ENCODE results near the gene RAD23B. TPM values are rescaled to one million over a fixed set of nuclear protein-coding genes. Genes with fewer than 3 reads are reported as not detected.

The RAD23B gene
- total and polyA plus RNA-seq, 2 experiments from 2014 or later: 18.9 to 124 TPM

- peaks cover 23% of the 10 kb centered on the region for H3F3A ChIP-seq (ENCODE audit: insufficient read depth)
- peak overlapping the region; percentile 89 for H3K27ac ChIP-seq
- H3K4me3 ChIP-seq: peak overlapping the region; percentile 95
- H3K9me3 ChIP-seq (ENCODE audit: low read depth): no peaks in the 10 kb centered on the region
- no peaks in the 10 kb centered on the region for H3K27me3 ChIP-seq (replicated peaks; ENCODE audit: insufficient read depth)
- peak overlapping the region; percentile 95 for H3K4me2 ChIP-seq (ENCODE audit: unreplicated experiment)
- peaks cover 62% of the 10 kb centered on the region for H3K79me2 ChIP-seq (ENCODE audit: insufficient read depth)
- peaks cover 43% of the 10 kb centered on the region for H3K4me1 ChIP-seq (ENCODE audit: insufficient read depth)
- TF ChIP-seq EZH2phosphoT487 (IDR thresholded peaks at IDR 0.05; ENCODE audit: insufficient read depth, low read depth): no peak
- TF ChIP-seq EZH2 (IDR thresholded peaks at IDR 0.05; ENCODE audit: insufficient read depth, poor library complexity, severe bottlenecking): no peak
- H3K9ac ChIP-seq: peak overlapping the region; percentile 98
- H3K9me2 ChIP-seq (ENCODE audit: insufficient read depth): no peaks in the 10 kb centered on the region
- WGBS, 2 experiments (ENCODE audit: low coverage in 1 of 2, low lambda C conversion rate in 2 of 2, missing lambda C conversion rate in 2 of 2): 0 to 1% methylated on average over 27 to 30 of the region's 55 CpGs
- peaks cover 3% of the 10 kb centered on the region; the same call in 1 of the 2 replicates for H3K36me3 ChIP-seq (ENCODE audit: low read depth)
- in situ Hi-C loops (cut with MboI): no loop called here
- DNase-seq: peak; percentile 83
- peaks cover 36% of the 10 kb centered on the region for H4K20me1 ChIP-seq (ENCODE audit: insufficient read depth)
- H2AFZ ChIP-seq: peak overlapping the region; percentile 31; the same call in 1 of the 2 replicates
Measured at GRCh38 chr9:107283623-107284616, 841 bp downstream of the RAD23B start.

- Histone ChIP-seq H3K4me2 (ENCODE audit: unreplicated experiment) (peak overlapping the region; percentile 95), H3K79me2 (ENCODE audit: insufficient read depth) (peaks cover 70% of the 10 kb centered on the region), H3K36me3 (ENCODE audit: low read depth) (peaks cover 3% of the 10 kb centered on the region; the same call in 1 of the 2 replicates), H3K9me2 (ENCODE audit: insufficient read depth) (no peaks in the 10 kb centered on the region), H3K27ac (peak overlapping the region; percentile 89), H2AFZ (no peak overlapping the region), H3K4me3 (peak overlapping the region; percentile 95), H3F3A (ENCODE audit: insufficient read depth) (peaks cover 23% of the 10 kb centered on the region), H4K20me1 (ENCODE audit: insufficient read depth) (peaks cover 41% of the 10 kb centered on the region), H3K9ac (peak overlapping the region; percentile 98), H3K27me3 (replicated peaks; ENCODE audit: insufficient read depth) (no peaks in the 10 kb centered on the region), H3K9me3 (ENCODE audit: low read depth) (no peaks in the 10 kb centered on the region), H3K4me1 (ENCODE audit: insufficient read depth) (peaks cover 43% of the 10 kb centered on the region)
- in situ Hi-C loops (cut with MboI): no loop called here
- DNase-seq: peak; percentile 31
- 2 to 4% methylated on average over 6 of the region's 6 CpGs for WGBS, 2 experiments (ENCODE audit: low coverage in 1 of 2, low lambda C conversion rate in 2 of 2, missing lambda C conversion rate in 2 of 2)
- TF ChIP-seq EZH2 (IDR thresholded peaks at IDR 0.05; ENCODE audit: insufficient read depth, poor library complexity, severe bottlenecking) (no peak), EZH2phosphoT487 (IDR thresholded peaks at IDR 0.05; ENCODE audit: insufficient read depth, low read depth) (no peak)
Measured at GRCh38 chr9:107284636-107285035, 1.6 kb downstream of the RAD23B start.

DNA sequence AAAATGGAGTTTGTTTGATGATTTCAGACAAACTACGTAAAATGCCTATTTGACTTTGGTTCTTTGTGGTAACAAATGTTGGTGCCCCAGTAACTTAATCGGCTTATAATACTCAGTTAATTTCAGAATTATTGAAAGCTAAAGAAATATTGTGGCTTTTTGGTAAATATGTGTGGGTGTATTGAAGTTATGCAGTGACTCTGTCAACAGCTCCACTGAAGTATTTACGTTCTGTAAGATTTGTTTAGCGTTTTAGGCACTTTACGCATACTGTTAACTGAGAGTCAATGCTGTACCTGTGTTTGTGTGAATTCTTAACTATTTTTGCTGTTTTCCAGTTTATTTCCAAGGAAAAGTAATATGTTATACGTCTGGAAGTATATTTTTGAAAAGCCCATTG is 2.2 kb downstream of the RAD23B start:
- Histone ChIP-seq H3K79me2 (ENCODE audit: insufficient read depth) (peaks cover 76% of the 10 kb centered on the region), H2AFZ (no peak overlapping the region), H3K4me3 (peak overlapping the region; percentile 95), H3K4me2 (ENCODE audit: unreplicated experiment) (peak overlapping the region; percentile 95), H3K9me2 (ENCODE audit: insufficient read depth) (no peaks in the 10 kb centered on the region), H3K9me3 (ENCODE audit: low read depth) (no peaks in the 10 kb centered on the region), H3K36me3 (ENCODE audit: low read depth) (peaks cover 3% of the 10 kb centered on the region; the same call in 1 of the 2 replicates), H3K27me3 (replicated peaks; ENCODE audit: insufficient read depth) (no peaks in the 10 kb centered on the region), H3K27ac (peak overlapping the region; percentile 89), H3F3A (ENCODE audit: insufficient read depth) (peaks cover 24% of the 10 kb centered on the region), H3K9ac (peak overlapping the region; percentile 98), H4K20me1 (ENCODE audit: insufficient read depth) (peaks cover 47% of the 10 kb centered on the region), H3K4me1 (ENCODE audit: insufficient read depth) (peaks cover 44% of the 10 kb centered on the region)
- 9 to 10% methylated on average over 6 of the region's 6 CpGs for WGBS, 2 experiments (ENCODE audit: low coverage in 1 of 2, low lambda C conversion rate in 2 of 2, missing lambda C conversion rate in 2 of 2)
- TF ChIP-seq EZH2phosphoT487 (IDR thresholded peaks at IDR 0.05; ENCODE audit: insufficient read depth, low read depth) (no peak), EZH2 (IDR thresholded peaks at IDR 0.05; ENCODE audit: insufficient read depth, poor library complexity, severe bottlenecking) (no peak)
- in situ Hi-C loops (cut with MboI): no loop called here
- no peak for DNase-seq

DNA sequence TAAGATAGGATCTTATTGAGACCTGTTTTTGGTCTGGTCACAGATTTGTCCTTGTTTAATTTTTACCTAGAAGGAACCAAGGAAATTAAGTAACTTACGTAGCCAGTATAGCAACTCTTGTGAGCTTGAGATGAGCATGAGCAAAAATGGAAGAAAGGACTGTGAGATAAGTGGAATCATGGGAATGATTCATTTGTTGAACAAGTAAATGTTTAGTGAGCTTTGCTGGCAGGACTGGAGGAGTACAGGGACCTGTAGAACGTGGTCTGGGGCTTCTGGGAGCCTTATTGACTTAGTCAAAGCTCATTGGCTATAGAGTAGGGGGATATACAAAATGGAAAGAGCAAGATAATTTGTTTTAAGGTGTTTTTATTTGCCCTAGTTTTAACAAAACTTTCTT is 3.0 kb downstream of the RAD23B start:
- 93 to 97% methylated on average over 2 of the region's 2 CpGs for WGBS, 2 experiments (ENCODE audit: low coverage in 1 of 2, low lambda C conversion rate in 2 of 2, missing lambda C conversion rate in 2 of 2)
- H3K27ac ChIP-seq: peak overlapping the region; percentile 89
- TF ChIP-seq EZH2phosphoT487 (IDR thresholded peaks at IDR 0.05; ENCODE audit: insufficient read depth, low read depth) (no peak), EZH2 (IDR thresholded peaks at IDR 0.05; ENCODE audit: insufficient read depth, poor library complexity, severe bottlenecking) (no peak)
- no peaks in the 10 kb centered on the region for H3K27me3 ChIP-seq (replicated peaks; ENCODE audit: insufficient read depth)
- no peaks in the 10 kb centered on the region for H3K9me2 ChIP-seq (ENCODE audit: insufficient read depth)
- peaks cover 55% of the 10 kb centered on the region for H4K20me1 ChIP-seq (ENCODE audit: insufficient read depth)
- no peak overlapping the region for H2AFZ ChIP-seq
- H3F3A ChIP-seq (ENCODE audit: insufficient read depth): peaks cover 31% of the 10 kb centered on the region
- DNase-seq: peak; percentile 55
- H3K79me2 ChIP-seq (ENCODE audit: insufficient read depth): peaks cover 84% of the 10 kb centered on the region
- peaks cover 44% of the 10 kb centered on the region for H3K4me1 ChIP-seq (ENCODE audit: insufficient read depth)
- peak overlapping the region; percentile 95 for H3K4me2 ChIP-seq (ENCODE audit: unreplicated experiment)
- peak overlapping the region; percentile 98 for H3K9ac ChIP-seq
- no peaks in the 10 kb centered on the region for H3K9me3 ChIP-seq (ENCODE audit: low read depth)
- peaks cover 3% of the 10 kb centered on the region; the same call in 1 of the 2 replicates for H3K36me3 ChIP-seq (ENCODE audit: low read depth)
- peak overlapping the region; percentile 95 for H3K4me3 ChIP-seq
- in situ Hi-C loops (cut with MboI): no loop called here

All from GM23248 (cell line).